Raji (cell line): ENCODE data around the gene MTUS2.

Experiments
- POLR2A ChIP-seq: IDR thresholded peaks from 2 replicates; pipeline ENCODE4 v1.6.1; 2011; ENCODE audit warnings: low read depth, low read length, control low read depth; ENCODE audit not compliant: insufficient read depth

MTUS2 gene

GRCh38 chr13:29028868-29029267, 208.7 kb downstream of the MTUS2 start:
- no peak for TF ChIP-seq POLR2A

GRCh38 chr13:29038700-29039099, 218.6 kb downstream of the MTUS2 start:
- TF ChIP-seq POLR2A: no peak

- TF ChIP-seq POLR2A: no peak
Observed at GRCh38 chr13:29039212-29039611, 219.1 kb downstream of the MTUS2 start.

- no peak for TF ChIP-seq POLR2A
Observed at GRCh38 chr13:29046588-29046987, 226.4 kb downstream of the MTUS2 start.

GRCh38 chr13:29049524-29049923, 229.4 kb downstream of the MTUS2 start:
- no peak for TF ChIP-seq POLR2A

GRCh38 chr13:29050719-29051118, 230.6 kb downstream of the MTUS2 start:
- no peak for TF ChIP-seq POLR2A

- no peak for TF ChIP-seq POLR2A
Observed at GRCh38 chr13:29059800-29060199, 239.7 kb downstream of the MTUS2 start.

- TF ChIP-seq POLR2A: no peak
Observed at GRCh38 chr13:29065142-29065541, 245.0 kb downstream of the MTUS2 start.

GRCh38 chr13:29067306-29067945, 247.3 kb downstream of the MTUS2 start:
- TF ChIP-seq POLR2A: no peak

- TF ChIP-seq POLR2A: no peak
Observed at GRCh38 chr13:29073755-29074154, 253.6 kb downstream of the MTUS2 start.

GRCh38 chr13:29077051-29077813, 257.1 kb downstream of the MTUS2 start:
- TF ChIP-seq POLR2A: no peak

- TF ChIP-seq POLR2A: no peak
Observed at GRCh38 chr13:29081036-29081435, 260.9 kb downstream of the MTUS2 start.

- TF ChIP-seq POLR2A: no peak
Observed at GRCh38 chr13:29081697-29082440, 261.7 kb downstream of the MTUS2 start.

GRCh38 chr13:29099781-29100406, 279.8 kb downstream of the MTUS2 start:
- TF ChIP-seq POLR2A: no peak

- TF ChIP-seq POLR2A: no peak
Observed at GRCh38 chr13:29100758-29101157, 280.6 kb downstream of the MTUS2 start.
